Cerebellar nuclear complex (tissue), 1 donor: Measurements from ENCODE around the gene LRP1B.
"Not testable (repeated sequence)": the region's sequence is repeated elsewhere in the genome, so short reads cannot be mapped to it uniquely, and the experiment has no call there.

Experiments used
- DNase-seq, 2 experiments: peaks; one replicate each; lab custom pipeline; 2025; lab: John Stamatoyannopoulos, UW

LRP1B gene

DNA sequence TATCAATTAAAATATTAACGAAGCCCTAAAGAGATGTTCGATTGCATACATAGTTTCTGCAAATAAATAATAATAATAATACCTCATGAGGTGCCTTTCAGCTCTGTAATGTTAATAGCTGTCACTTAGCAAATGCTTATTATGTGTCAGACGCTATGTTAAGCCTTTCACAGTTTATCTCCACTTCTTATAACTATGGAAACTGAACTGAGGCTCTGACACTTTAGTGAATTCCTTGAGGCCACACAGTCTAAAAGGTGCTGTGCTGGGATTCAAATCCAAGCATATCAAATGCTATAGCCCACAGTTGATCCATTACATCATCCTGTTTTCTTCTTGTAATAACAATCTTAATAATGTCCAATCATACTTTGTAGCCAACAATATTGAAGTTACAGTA, 1779.1 kb downstream of the LRP1B start:
- no peak for DNase-seq

DNA sequence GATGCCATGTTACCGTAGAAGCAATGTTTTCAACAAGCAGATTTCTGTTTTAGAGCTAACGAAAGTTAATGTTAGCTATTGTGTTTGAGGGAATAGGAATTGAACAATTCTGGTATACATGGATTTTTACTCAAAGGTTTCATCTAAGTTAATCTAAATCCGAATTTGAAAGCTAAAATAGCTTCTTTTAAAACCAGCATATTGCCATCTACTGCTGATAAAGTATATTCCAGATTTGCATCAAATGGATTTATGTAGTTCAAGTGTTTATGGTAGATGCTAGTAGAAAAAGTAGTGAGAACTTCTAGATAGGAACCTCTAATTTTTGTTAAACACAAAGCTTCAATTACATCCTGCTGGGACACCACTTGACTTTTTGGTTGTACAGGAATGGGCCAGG, 1781.1 kb downstream of the LRP1B start:
- no peak for DNase-seq

DNA sequence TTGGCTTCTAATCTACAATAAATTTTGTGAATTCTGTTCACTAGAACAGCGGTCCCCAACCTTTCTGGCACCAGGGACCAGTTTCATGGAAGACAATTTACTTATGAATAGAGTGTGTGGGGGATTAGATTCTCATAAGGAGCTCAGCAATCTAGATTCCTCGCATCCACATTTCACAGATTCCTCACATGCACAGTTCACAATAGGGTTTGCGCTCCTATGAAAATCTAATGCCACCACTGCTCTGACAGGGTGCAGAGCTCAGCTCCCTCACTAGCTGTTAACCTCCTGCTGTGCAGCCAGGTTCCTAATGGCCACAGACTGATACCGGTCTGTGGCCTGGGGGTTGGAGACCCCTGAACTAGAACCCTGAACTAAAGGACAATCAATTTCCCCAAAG, 1782.0 kb downstream of the LRP1B start:
- DNase-seq = no peak

DNA sequence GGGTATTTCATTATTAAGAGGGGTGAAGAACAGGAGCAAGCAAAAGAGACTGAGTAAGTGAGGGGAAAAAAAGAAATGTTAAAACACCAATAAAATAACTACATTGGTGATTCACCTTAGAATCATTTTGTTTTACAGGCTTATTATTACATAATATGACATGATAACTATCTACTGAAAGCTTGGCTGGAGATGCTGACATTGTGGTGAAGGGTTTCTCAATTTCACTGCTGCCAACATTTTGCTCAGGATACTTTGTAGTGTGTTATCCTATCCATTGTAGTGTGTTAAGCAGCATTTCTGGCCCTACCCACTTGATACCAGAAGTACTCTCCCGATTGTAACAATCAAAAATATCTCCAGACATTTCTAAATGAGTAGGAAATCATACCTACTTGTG, 1786.0 kb downstream of the LRP1B start:
- no peak for DNase-seq

DNA sequence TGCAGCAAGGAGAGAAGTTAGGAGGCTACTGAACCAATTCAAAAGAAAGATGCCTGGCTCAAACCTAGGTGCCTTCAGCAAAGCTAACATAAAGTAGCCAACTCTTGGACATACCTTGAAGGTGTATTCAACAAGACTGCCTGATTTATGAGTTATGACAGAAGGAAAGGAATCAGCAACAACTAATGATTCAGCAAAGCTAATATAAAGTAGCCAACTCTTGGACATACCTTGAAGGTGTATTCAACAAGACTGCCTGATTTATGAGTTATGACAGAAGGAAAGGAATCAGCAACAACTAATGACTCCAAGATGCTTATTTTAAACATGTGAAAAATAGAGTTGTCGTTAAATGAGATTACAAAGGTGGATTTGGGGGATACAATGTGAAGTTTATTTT, 1786.5 kb downstream of the LRP1B start:
- DNase-seq = not testable (repeated sequence)

DNA sequence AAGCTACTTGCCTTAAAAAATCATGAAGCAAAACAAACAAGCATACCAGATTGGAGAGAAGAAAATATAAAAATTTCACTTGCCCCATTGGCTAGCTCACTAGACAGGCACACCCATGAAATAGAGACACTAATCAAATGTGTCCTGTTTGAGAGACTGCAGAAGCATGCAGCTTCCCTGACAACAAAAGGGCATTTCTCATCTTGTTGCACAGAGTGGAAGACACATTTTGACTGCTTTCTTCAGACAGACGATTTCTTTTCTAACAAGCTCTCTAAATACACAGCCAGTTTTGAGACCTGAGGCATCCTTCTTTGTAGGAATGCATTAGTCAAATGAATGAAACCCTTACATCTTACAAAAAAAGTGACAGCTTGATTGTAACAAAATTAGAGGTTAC, 1792.0 kb downstream of the LRP1B start:
- DNase-seq = no peak

DNA sequence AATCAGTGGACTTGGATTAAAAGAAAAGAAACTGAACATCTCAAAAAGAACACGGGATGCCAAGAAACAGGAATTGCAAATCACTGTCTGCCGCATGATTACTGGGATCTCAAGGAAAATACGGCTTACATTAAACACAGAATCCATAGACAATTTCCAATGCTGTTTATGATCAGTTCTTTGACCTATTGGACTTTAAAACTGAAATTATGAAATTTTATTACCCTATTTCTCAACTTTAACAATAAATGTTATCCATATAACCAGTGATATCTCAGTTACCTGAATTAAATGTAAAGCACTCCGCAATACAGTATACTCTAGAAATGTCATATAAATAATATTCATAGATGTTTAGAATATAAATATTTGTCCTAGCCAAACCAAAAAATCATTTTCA, 1793.8 kb downstream of the LRP1B start:
- DNase-seq = no peak

DNA sequence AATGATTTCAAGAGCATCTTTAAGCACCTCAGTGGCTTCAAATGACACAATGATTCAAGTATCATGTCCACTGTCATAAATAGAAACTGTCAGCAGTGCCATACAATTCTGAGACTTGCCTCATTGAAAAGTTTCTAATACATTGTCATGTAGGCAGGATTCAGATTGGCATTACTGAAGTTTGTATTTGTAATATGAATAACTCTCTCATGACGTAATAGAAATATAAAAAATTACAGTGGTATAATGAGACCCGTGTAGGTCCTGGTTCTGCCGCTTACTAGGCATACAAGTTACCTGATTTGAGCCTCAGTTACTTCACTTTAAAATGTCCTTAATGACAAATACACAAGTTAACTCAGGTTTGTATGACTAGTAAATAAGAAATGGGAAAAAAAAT, 1814.5 kb downstream of the LRP1B start:
- no peak for DNase-seq

DNA sequence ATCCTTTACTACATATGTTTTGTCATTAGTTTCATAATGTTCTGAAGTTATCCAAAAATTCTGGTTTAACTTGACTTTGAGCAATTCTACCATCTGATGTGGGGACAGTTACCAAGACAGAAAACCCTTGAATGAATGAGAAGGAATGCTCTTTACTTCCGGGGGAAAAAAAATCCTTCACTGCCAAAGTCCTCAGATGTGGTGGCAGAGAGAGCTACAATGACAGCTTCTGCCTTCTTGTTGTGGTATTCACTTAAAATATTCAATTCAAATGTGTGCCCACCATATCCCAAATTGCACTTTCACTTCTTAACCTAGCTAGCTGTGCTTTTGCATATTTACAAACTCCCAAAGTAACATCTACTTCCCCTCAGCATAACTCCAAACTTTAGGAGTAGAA, 1818.9 kb downstream of the LRP1B start:
- DNase-seq = no peak

DNA sequence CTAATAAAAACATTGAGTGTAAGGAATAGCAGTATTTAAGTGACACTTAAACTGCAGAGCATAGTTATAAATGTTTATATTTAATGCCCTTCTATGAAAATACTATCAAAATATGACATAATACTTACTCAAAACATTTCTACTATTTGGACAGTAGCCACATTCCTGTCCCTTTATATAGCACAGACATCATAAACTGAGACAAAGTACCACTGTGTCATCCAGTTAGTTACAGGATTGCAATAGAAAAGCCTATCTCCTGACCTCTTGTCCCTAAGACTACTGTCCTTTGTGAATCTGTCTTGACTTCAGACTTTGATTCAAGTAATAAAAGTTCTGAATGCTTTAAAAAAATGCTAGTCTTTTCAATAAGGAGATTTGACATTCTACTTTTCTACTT, 1822.1 kb downstream of the LRP1B start:
- DNase-seq = no peak

DNA sequence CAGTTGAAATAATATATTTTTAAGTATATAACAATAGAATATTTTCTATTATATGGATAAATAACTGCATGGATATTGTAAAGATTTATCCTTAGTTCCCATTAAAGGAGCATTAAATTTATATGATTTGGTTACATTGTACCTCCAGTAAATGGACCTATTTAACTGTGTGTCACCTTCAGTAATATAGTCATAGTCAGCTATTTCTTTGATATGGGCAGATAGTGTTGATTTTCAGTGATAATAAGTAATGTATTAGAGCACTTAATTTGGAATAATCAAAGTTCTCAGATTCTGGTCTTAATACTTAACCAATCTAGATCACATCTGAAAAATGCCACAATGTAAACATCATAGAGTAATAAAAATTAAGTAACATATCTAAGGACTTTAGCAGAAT, 1823.3 kb downstream of the LRP1B start:
- no peak for DNase-seq

DNA sequence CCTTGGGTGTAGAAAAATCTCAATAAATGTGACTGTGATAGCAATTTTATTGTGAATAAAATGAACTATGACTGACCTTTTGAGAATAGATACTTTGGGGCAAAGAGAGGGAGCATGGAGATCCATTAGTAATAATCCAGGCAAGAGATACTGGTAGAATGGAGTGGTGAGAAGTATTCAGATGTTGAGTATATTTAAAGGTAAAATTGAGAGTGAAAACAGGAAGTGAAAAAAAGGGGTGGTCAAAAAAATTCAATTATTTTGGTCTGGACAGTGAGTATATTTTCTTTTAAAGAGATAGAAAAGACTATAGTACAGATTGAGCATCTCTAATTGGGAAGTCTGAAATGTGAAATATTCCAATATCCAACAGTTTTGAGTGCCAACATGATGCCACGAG, 1835.0 kb downstream of the LRP1B start:
- no peak for DNase-seq

DNA sequence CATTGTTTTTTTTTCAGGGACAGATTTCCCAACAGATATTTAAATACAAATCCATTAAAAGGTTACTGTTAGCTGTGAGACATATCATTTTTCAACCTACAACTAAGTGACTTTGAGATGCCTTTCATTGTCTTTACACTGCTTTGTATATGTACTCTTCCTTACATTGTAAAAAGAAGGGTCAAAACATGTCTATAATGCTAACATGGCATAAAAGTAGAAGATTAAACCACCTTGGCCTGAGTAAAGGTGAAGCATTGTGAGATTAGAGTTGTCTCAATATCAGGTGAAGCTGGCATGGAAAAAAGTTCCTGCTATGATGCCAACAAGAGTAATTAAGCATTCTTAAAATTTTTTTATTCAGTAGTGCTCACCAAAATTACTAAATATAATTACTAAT, 1842.1 kb downstream of the LRP1B start:
- DNase-seq = no peak

DNA sequence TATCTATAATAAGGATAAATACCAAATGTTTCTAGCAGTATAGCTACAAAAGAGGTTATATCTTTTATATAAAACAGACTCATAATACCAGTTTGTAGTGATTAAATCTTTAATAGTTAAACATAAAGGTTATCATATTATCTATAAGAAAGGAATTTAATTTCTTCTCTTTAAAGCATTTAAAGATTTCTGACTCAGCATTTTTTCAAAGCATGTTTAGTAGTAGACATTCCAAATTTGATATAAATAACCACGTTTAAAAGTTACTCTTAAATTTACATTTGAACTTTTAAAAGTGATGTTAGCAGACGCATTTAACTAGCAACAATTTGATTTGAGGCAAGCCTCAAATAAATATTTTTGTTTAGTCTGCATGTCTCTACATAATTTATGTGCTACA, 1842.6 kb downstream of the LRP1B start:
- DNase-seq = no peak

DNA sequence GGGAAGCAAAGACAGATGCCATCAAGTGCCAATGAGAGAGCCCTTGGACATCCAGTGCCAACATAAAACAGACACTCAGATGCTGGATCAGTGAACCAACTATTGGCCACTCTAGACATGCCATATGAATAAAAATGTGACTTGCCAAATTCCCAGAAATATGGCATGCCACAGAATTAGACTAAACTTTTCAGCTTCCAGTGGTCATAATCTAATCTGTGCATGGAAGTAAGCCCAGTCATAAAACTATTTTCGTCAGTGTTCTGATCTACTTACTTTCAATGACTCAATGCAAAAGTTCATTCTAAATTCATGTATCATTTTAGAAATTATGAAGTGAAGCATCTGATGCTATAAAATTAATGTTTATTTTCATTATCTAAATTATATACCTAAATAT, 1844.4 kb downstream of the LRP1B start:
- DNase-seq = no peak

DNA sequence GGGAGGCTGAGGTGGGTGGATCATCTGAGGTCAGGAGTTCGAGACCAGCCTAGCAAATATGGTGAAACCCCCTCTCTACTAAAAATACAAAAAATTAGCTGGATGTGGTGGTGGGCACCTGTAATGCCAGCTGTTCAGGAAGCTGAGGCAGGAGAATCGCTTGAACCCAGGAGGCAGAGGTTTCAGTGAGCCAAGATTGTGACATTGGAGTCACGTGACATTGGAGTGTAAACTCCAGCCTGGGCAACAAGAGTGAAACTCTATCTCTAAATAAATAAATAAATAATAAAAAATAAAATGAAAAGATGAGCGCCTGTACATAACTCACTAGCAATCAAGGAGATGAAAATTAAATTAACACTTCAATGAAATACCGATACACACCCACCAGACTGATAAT, 1853.5 kb downstream of the LRP1B start:
- DNase-seq = not testable (repeated sequence)

DNA sequence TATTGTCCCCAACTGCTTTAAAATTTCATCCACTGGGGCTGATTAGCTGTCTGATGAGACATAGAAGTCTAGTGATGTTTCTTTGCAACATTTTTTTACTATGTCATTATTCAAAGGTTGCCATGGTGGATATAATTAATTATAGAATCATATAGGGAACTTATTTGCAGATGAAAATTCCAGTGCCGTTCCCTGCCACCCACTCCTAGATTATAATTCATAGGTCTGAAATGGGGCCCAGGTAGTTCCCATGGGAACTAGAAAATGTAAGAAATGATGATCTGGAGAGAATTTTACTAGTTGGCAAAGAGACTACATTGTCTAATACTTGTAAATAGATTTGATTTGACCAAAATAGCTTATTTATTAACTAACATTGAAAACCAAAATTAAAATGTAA, 1854.2 kb downstream of the LRP1B start:
- DNase-seq = no peak

DNA sequence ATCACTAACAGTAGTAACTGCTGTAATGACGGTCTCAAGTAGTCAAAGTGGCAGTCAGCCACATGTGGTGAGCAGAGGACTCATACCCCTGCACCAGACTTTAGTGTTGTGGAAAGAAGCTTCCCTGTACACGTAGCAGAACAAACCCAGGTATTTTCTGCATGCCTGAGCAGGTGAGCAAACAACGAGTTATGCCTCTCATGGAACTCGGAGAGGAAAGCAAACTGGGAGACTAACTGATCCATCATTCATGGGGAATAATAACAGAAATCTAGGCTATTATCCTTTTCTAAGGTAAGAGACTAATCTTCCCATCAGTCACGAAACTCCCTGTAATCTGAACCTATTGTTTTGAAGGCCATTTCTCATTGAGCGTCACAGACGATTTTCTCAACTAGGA, 1855.4 kb downstream of the LRP1B start:
- DNase-seq = no peak

DNA sequence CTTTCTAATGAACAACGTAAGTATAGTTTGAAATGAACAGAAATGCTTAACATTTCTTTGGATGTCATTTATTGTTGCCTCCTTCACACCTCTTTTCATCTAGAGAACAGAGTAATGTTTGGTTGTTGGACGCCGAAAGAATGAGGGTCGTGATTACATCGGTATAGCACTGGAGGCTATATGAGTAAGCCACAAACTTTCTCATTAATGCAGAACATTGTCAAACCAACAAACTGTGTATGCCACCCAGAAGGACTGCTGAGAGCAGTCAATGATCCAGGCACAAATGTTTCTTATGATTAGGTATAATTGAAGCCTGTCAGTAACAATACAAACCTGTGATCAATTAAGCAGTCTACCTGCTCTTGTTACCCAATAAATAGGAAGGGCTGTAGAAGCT, 1855.9 kb downstream of the LRP1B start:
- DNase-seq = no peak

DNA sequence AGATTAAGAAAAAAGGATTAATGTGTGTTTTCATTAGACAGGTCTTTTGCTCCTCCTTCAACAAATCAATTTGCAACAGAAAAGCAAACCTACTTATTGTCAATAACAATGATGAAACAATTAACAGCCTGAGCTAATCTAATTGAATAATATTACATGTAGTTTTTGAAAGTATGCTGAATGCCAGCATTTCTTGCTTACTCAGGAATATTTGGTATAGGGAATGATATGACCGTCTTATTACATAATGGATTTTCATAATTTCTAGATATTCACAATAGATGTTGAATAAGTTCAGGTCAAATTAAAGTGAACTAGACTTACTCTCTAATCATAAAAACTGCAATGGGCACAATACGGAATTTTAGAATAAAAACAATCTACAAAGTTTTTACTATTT, 1856.9 kb downstream of the LRP1B start:
- no peak for DNase-seq

DNA sequence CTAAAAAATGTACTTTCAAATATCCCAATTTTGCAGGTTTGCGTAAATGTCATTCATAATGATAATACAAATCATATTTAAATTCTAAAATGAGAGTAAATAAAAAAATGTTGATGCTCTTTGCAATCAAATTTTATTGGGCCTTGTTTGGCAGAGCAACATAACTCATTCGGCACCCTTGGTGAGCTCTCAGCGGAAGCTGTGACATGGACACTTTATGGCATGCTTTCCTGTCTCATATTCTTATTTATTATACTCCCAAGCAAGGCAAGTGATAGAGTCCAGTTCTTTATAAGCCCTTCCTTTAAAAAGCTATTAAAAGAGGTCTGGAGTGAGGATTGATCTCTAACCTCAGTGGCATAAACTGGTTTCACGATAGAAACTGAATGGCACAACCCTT, 1857.4 kb downstream of the LRP1B start:
- DNase-seq = no peak

DNA sequence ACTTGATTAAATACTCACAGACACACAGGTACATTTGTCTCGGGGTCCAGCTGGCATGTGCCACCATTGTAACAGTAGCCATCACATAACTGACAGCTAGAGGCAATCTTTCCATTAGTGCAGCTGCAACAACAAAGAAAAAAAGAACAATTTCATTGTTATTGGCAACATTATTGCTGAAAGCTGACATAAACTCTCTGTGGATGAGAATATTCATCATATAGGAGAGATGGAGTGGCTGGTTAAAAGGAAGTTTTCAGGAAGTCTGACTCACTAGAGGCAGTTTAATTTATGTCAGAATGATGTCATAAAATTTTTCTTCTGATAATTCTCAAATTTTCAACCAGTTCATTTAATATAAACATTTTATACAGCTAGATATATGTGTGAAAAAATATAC, 1860.6 kb downstream of the LRP1B start:
- DNase-seq = no peak

DNA sequence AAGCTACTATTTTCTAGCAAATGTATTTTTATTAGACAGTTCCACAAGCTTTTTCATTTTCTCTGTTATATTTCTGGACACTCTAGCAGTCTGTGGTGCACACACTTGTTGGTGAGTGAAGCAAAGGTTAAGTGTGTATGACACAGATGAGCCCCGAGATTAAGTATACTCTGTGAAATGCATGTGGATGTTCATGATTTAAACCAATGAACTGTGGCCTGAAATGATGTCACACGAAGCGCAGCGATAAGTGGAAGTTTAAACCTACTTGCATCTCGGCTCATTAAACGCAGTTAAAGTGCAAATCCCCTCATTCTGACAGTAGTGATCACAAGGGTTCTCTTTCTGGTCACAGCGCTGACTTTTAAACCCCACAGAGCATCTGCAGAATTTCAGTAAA, 1861.8 kb downstream of the LRP1B start:
- no peak for DNase-seq

DNA sequence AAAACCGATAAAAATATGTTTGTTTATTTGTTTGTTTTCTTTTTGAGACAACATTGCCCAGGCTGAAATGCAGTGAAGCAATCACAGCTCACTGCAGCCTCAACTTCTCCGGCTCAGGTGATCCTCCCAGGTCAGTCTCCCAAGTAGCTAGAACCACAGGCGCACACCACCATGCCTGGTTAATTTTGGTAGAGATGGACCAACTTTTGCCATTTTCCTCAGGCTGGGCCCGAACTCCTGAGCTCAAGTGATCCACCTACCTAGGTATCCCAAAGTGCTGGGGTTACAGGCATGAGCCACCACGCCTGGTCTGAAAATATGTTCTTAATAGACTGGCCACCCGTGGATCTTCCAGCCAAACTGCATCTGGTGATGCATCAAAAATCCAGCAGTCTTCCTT, 1867.9 kb downstream of the LRP1B start:
- no peak for DNase-seq

DNA sequence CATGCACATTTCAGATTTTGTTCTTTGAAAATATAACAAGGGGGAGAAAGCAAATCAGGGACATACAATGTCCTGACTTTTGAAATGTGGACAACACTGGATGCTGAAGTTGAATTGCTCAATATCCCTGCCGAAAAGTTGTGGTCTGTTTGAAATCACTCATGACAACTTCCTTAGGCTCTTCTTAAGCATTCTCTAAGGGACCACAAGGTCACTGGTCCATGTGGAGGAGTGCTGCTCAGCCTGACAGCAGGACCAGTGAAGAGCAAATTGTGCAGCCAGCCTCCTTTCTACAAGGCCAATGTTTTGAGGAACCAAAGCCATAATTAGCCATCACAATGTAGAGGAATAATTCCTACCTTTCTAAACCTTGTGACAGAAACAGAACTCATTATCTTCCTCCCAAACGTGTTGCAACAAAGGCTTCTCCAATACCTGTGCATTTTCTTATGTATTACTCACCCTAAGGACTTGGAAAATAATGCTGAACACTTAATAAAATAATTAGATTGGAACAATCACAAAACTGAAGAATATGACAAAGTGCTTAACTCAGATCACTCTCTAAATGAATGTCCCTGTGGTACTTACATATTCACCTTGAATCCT, 1873.0 kb downstream of the LRP1B start:
- DNase-seq = no peak
